HG02610 (cell line): Measurements from ENCODE around the gene AFF3.

Source experiments
- ATAC-seq: cut with Tn5 transposase; IDR thresholded peaks from one replicate; pipeline ENCODE4 v1.9.1; 2021; ENCODE audit warnings: mild to moderate bottlenecking, moderate library complexity; ENCODE audit not compliant: unreplicated experiment

AFF3 gene

GRCh38 chr2:99573634-99574251, 568.6 kb downstream of the AFF3 start:
- peak; percentile 71 for ATAC-seq

- ATAC-seq = no peak
Observed at GRCh38 chr2:99572373-99573164, 569.8 kb downstream of the AFF3 start.

GRCh38 chr2:99571954-99572353, 570.4 kb downstream of the AFF3 start:
- no peak for ATAC-seq

GRCh38 chr2:99571533-99571932, 570.9 kb downstream of the AFF3 start:
- no peak for ATAC-seq

GRCh38 chr2:99571021-99571420, 571.4 kb downstream of the AFF3 start:
- no peak for ATAC-seq

GRCh38 chr2:99569386-99569785, 573.0 kb downstream of the AFF3 start:
- no peak for ATAC-seq

- no peak for ATAC-seq
Observed at GRCh38 chr2:99565227-99565626, 577.2 kb downstream of the AFF3 start.

GRCh38 chr2:99562516-99562915, 579.9 kb downstream of the AFF3 start:
- ATAC-seq = no peak

GRCh38 chr2:99561804-99562203, 580.6 kb downstream of the AFF3 start:
- no peak for ATAC-seq

GRCh38 chr2:99559075-99559662, 583.2 kb downstream of the AFF3 start:
- peak; percentile 70 for ATAC-seq

- no peak for ATAC-seq
Observed at GRCh38 chr2:99555404-99555803, 587.0 kb downstream of the AFF3 start.

GRCh38 chr2:99554871-99555270, 587.5 kb downstream of the AFF3 start:
- ATAC-seq = no peak

- no peak for ATAC-seq
Observed at GRCh38 chr2:99554238-99554637, 588.2 kb downstream of the AFF3 start.

- no peak for ATAC-seq
Observed at GRCh38 chr2:99552529-99552928, 589.9 kb downstream of the AFF3 start.

- no peak for ATAC-seq
Observed at GRCh38 chr2:99550368-99550767, 592.0 kb downstream of the AFF3 start.

GRCh38 chr2:99545604-99546003, 596.8 kb downstream of the AFF3 start:
- no peak for ATAC-seq

GRCh38 chr2:99545066-99545465, 597.3 kb downstream of the AFF3 start:
- ATAC-seq = no peak

GRCh38 chr2:99544608-99545007, 597.8 kb downstream of the AFF3 start:
- ATAC-seq = no peak

- ATAC-seq = no peak
Observed at GRCh38 chr2:99543247-99543646, 599.1 kb downstream of the AFF3 start.

GRCh38 chr2:99537910-99538485, 604.4 kb downstream of the AFF3 start:
- no peak for ATAC-seq

GRCh38 chr2:99524056-99524455, 618.3 kb downstream of the AFF3 start:
- ATAC-seq = no peak

- ATAC-seq = no peak
Observed at GRCh38 chr2:99522157-99522556, 620.2 kb downstream of the AFF3 start.
